ENCODE data around the gene HDAC3.

The HDAC3 gene

GRCh38 chr5:141585594-141585993 lies 51.1 kb downstream of the HDAC3 start:
- TF ChIP-seq CTCF (IDR thresholded peaks at IDR 0.05; ENCODE audit: low read depth, low read length): no peak

GRCh38 chr5:141574122-141574510 lies 62.5 kb downstream of the HDAC3 start:
- TF ChIP-seq CTCF (IDR thresholded peaks at IDR 0.05; ENCODE audit: low read depth, low read length): no peak
- H3K4me3 ChIP-seq (ENCODE audit: low read depth, low read length): no peak overlapping the region

More at GRCh38 chr5:141585594-141585993, 51.1 kb downstream of the HDAC3 start:
- no peak overlapping the region for H3K4me3 ChIP-seq (ENCODE audit: low read depth, low read length)

GRCh38 chr5:141573489-141574121 lies 63.0 kb downstream of the HDAC3 start:
- no peak overlapping the region for H3K4me3 ChIP-seq (ENCODE audit: low read depth, low read length)
- TF ChIP-seq CTCF (IDR thresholded peaks at IDR 0.05; ENCODE audit: low read depth, low read length): no peak
